Fibroblast of skin of right biceps (primary cell): ENCODE data around the gene RBM12.

Experiments
- DNase-seq: peaks from one replicate; pipeline ENCODE4 v3.0.0-alpha.2; 2013

RBM12 gene

GRCh38 chr20:35652641-35653429 is 11.9 kb downstream of the RBM12 start:
- no peak for DNase-seq

- no peak for DNase-seq
Measured at GRCh38 chr20:35651958-35652357, 12.7 kb downstream of the RBM12 start.

GRCh38 chr20:35650632-35651031 is 14.1 kb downstream of the RBM12 start:
- DNase-seq, result no peak

GRCh38 chr20:35648836-35649235 is 15.9 kb downstream of the RBM12 start:
- no peak for DNase-seq

DNA sequence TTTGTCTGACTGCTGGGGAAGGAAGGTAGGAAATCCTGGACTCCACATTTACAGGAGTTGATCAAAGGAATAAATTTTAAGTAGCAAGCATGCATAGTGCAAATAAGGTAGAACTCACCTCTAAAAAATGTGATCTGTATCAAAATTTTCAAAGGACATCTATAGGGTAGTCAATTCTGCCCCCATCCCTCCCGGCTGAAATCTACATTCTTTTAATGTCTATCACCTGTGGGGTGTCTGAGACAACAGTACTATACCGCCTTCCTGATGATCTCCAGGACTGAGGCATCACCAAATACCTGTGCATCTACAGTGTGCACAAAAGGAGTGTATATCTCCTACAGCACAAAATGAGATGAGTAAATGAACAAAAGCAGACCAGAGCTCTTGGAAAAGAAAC is 19.9 kb downstream of the RBM12 start:
- DNase-seq, result no peak

DNA sequence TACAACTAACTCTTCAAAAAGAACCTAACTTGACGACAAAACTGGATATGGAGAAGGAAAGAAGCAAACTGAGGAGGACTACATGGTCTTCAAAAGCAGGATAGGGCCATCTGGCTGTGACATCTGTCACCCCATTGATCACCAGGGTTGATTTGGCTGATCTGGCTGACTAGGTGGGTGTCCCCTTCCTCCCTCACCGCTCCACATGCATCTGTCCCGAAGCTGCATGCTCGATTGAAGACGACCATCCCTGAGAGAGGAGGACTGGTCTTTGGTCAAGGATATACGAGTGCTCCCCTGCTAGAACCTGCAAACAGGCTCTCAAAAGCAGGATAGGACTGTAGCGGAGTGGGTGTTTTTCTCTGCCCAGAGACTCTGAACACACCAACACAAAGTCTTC is 21.7 kb downstream of the RBM12 start:
- no peak for DNase-seq

DNA sequence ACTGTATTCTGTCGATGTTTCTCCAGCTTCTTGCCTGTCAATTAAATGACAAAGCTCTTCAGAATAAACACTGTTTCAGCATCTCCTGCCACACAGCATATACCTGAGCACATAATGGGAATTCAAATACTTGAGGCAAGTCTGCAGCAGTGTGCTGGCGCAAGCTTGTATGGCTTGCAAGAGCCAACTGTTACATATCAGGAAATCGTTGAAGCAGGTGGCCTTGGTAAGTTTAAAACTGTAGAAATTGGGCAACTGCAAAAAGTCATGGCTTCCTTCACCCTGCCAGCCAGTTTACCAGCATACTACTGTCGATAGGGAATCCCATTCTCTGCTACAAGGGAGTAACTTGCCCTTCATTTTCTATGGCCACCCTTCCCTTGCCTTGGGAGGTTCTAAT is 23.0 kb downstream of the RBM12 start:
- no peak for DNase-seq

GRCh38 chr20:35640724-35641123 is 24.0 kb downstream of the RBM12 start:
- DNase-seq, result no peak

DNA sequence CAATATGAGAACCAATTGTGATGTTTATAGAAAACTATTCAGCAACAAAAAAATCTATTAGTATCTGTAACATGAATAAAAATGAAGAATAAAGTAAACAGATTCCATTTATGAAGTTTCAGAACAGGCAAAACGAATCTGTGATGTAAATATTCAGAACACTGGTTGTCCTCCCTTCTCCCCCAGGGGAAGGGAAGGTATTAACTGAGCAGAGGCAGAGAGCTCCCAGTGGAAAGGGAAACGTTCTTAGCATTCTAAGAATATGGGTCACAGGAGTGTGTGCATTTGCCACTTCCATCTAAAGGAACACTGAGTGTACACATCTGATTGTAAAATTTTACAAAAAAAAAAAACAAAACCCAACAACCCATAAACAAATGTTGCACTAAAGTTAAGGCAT is 25.9 kb downstream of the RBM12 start:
- no peak for DNase-seq

DNA sequence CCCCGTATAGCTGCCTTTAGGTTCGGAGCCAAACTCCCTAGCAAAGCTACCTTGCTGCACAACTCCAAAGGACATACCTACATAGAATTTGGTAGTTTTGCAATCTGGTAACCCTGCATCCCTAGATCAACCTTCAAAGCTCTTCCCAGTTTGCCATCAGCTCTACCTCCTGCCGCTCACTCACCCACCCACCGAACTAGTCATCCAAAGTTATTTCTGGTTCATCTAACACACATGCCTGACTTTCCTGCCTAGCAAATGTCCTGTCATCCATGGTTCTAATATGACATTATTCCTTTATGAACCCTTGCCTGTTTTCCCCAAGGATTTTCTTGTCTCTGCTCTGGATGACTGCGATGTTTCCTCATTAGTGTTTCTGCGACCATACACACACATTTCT is 27.4 kb downstream of the RBM12 start:
- no peak for DNase-seq

- no peak for DNase-seq
Measured at GRCh38 chr20:35636095-35636494, 28.6 kb downstream of the RBM12 start.

GRCh38 chr20:35635652-35636051 is 29.0 kb downstream of the RBM12 start:
- no peak for DNase-seq

GRCh38 chr20:35632539-35633115 is 32.1 kb downstream of the RBM12 start:
- DNase-seq, result no peak

DNA sequence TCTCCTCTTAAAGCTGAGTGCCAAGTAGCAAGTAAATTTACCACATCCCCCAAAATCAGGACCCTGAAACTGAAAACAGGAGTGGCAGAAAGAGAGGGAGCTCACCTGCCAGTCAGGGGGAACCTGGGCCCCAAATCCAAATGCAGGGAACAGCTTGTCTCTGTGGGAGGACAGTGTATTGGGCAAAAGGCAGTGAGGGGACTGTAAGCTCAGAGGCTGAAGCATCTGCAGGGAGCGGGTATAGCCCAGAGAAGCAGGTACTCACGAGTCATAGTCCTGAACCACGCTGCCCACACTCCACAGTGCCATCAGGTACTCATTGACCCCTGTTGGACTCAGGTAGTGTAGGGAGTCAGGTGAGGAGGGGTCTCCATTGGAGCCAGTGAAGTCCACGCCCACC is 34.1 kb downstream of the RBM12 start:
- no peak for DNase-seq

- DNase-seq, result no peak
Measured at GRCh38 chr20:35629427-35630145, 35.1 kb downstream of the RBM12 start.

- DNase-seq, result no peak
Measured at GRCh38 chr20:35627121-35627520, 37.6 kb downstream of the RBM12 start.

DNA sequence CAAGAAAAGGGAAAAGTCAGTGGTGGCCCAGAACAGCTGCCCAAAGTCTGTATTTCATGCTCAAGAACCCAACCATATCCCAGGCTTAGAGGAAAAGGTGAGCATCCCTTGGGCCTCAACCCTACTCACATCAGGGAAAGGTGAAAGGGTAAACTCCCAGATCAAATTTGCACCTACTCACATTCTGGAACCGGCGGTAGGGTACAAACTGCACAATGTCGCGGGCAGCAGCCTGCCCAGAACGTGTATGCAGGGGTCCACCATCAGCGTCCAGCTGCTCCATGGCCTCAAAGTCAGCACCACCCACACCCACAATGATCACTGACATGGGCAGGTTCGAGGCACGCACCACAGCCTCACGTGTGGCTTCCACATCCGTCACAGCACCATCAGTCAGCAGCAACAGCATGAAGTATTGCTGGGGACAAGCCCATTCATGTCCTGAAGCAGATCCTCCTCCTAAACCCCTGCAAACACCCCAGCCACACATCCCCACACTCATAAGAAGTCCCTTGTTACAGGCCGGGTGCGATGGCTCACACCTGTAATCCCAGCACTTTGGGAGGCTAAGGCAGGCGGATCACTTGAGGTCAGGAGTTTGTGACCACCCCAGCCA is 38.2 kb downstream of the RBM12 start:
- no peak for DNase-seq

DNA sequence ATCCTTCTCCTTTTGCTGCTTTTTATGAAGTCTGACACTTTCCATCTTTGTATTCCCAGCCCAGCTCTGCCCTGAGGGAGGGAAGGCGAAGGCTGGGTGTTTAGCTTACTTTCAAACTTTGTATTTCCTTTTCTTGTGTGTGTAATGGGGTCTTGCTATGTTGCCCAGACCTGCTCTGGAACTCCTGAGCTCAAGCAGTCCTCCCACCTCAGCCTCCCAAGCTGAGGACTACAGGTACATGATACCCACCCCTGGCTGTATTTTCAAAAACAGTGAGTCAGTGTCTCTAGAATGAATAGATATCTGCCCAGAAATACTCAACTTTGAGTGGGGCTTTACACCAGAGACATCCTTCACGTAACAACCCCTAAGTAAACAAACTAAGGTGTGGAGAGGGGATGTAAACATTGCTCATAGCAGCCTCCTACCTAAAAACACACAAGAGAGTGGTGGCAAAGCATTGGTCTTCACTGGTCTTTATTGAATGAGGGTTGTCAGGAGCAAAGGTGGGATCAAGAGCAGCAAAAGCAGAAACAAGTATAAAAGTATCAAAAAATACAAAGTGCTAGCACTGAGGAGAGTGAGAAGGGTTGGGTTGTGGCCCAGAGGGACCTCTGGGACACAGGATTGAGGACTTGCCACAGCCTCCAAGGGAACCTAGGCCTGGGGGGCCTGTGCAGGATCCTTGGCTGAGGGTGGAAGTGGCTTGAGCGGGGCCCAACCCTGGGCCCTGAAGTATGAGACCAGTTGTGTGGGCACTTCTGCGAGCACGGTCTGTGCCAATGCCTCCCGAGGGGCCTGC is 38.9 kb downstream of the RBM12 start:
- DNase-seq, result no peak

- no peak for DNase-seq
Measured at GRCh38 chr20:35621560-35621946, 43.1 kb downstream of the RBM12 start.

DNA sequence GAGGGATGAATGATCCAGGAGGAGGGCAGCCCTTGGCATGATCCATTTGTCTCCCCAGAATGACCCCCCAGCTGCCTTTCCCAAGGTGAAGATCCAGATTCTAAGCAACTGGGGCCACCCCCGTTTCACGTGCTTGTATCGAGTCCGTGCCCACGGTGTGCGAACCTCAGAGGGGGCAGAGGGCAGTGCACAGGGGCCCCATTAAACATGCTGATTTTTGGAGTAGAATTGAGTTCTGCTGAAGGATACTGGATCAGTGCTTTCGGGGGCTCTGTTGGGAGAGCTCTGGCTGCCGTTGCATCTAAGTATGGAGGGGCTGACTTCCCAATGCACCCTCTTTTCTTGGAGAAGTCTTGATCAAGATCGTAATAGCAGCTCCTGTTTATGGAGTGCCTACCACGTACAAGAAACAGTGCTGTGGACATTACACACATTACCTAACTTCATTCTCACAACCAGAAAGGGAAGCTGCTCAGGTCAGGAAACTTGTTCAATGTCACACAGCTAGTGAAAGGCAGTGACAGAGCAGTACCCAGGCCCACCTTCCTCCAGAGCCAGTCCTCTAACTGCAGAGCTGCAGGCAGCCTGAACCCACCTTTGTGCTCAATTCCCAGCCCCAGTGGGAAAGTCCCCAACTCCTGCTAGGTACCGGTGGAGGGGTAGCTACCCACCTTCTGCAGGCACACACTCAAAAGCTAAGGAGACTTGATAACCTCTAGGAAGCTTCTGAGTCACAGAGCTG is 43.7 kb downstream of the RBM12 start:
- no peak for DNase-seq

- DNase-seq, result peak; percentile 86
Measured at GRCh38 chr20:35619196-35620095, 45.3 kb downstream of the RBM12 start.
